Measurements from ENCODE around the gene THAP7. TPM values are rescaled to one million over a fixed set of nuclear protein-coding genes. Genes with fewer than 3 reads are reported as not detected.
A peak's percentile ranks its signal among the peaks of the same experiment; 100 is the strongest.

The THAP7 gene
- total and polyA plus RNA-seq, 2 experiments from 2014 or later = 21.8 to 25.9 TPM

GRCh38 chr22:20953668-20954500 lies 48.0 kb downstream of the THAP7 start:
- H3K79me2 ChIP-seq (replicated peaks; ENCODE audit: insufficient read depth) = peaks cover 28% of the 10 kb centered on the region
- no peaks in the 10 kb centered on the region for H3K9me3 Mint-ChIP-seq
- no peak overlapping the region for H3K4me3 Mint-ChIP-seq
- no peak overlapping the region for H3K4me3 ChIP-seq
- H3K27ac Mint-ChIP-seq = peak overlapping the region; percentile 80
- no peak for DNase-seq (ENCODE audit: low spot score)
- peaks cover 4% of the 10 kb centered on the region; the same call in 1 of the 2 replicates for H3K4me1 ChIP-seq (ENCODE audit: insufficient read depth)
- H4K20me1 ChIP-seq (replicated peaks; ENCODE audit: insufficient read depth) = peaks cover 38% of the 10 kb centered on the region
- no peak overlapping the region for H3K27ac ChIP-seq (ENCODE audit: low read depth)
- no peak for TF ChIP-seq EZH2 (IDR thresholded peaks at IDR 0.05; ENCODE audit: low read depth, unreplicated experiment)
- no peak for TF ChIP-seq ZNF114 (CRISPR knock-in tag; IDR thresholded peaks at IDR 0.05)
- TF ChIP-seq ZNF462 (CRISPR knock-in tag; IDR thresholded peaks at IDR 0.05) = no peak
- TF ChIP-seq ETS1 (IDR thresholded peaks at IDR 0.05) = no peak
- H3K36me3 ChIP-seq (ENCODE audit: insufficient read depth) = peaks cover 21% of the 10 kb centered on the region
- H2AFZ ChIP-seq = no peak overlapping the region
- H3K27me3 ChIP-seq (ENCODE audit: insufficient read depth) = peaks cover 16% of the 10 kb centered on the region; the same call in 1 of the 2 replicates
- H3F3A ChIP-seq (replicated peaks; ENCODE audit: low read depth) = peaks cover 16% of the 10 kb centered on the region
- H3K9me2 ChIP-seq (ENCODE audit: insufficient read depth) = no peaks in the 10 kb centered on the region
- peaks cover 46% of the 10 kb centered on the region for H3K36me3 Mint-ChIP-seq (ENCODE audit: low read depth)
- no peak for ATAC-seq
- peaks cover 8% of the 10 kb centered on the region; the same call in 2 of the 3 replicates for H3K4me1 Mint-ChIP-seq
- H3K27me3 Mint-ChIP-seq (ENCODE audit: insufficient read depth, low read depth, poor library complexity) = peaks cover 11% of the 10 kb centered on the region
- H3K4me2 ChIP-seq = no peak overlapping the region
